Measurements from ENCODE around the gene GLI3.

Gene GLI3

GRCh38 chr7:41992881-41993867 lies 243.8 kb downstream of the GLI3 start:
- DNase-seq = no peak

- DNase-seq = no peak
Measured at GRCh38 chr7:41984888-41985287, 252.1 kb downstream of the GLI3 start.

- DNase-seq = no peak
Measured at GRCh38 chr7:41981046-41982040, 255.7 kb downstream of the GLI3 start.

- no peak for DNase-seq
Measured at GRCh38 chr7:41979834-41980307, 257.1 kb downstream of the GLI3 start.

GRCh38 chr7:41978858-41979257 lies 258.2 kb downstream of the GLI3 start:
- DNase-seq = no peak

GRCh38 chr7:41977661-41978060 lies 259.3 kb downstream of the GLI3 start:
- no peak for DNase-seq

- no peak for DNase-seq
Measured at GRCh38 chr7:41977151-41977651, 259.8 kb downstream of the GLI3 start.

- no peak for DNase-seq
Measured at GRCh38 chr7:41976411-41976810, 260.6 kb downstream of the GLI3 start.

GRCh38 chr7:41975849-41976248 lies 261.2 kb downstream of the GLI3 start:
- DNase-seq = no peak

GRCh38 chr7:41974870-41975557 lies 262.0 kb downstream of the GLI3 start:
- no peak for DNase-seq

GRCh38 chr7:41973202-41973730 lies 263.7 kb downstream of the GLI3 start:
- DNase-seq = no peak

GRCh38 chr7:41972776-41973175 lies 264.2 kb downstream of the GLI3 start:
- DNase-seq = no peak

GRCh38 chr7:41972270-41972669 lies 264.7 kb downstream of the GLI3 start:
- DNase-seq = no peak

GRCh38 chr7:41971640-41972187 lies 265.3 kb downstream of the GLI3 start:
- no peak for DNase-seq

GRCh38 chr7:41970941-41971340 lies 266.1 kb downstream of the GLI3 start:
- DNase-seq = no peak

- no peak for DNase-seq
Measured at GRCh38 chr7:41969561-41970105, 267.4 kb downstream of the GLI3 start.

- DNase-seq = no peak
Measured at GRCh38 chr7:41967156-41967555, 269.9 kb downstream of the GLI3 start.

- DNase-seq = no peak
Measured at GRCh38 chr7:41965951-41966505, 271.0 kb downstream of the GLI3 start.

GRCh38 chr7:41964849-41965745 lies 271.9 kb downstream of the GLI3 start:
- no peak for DNase-seq

GRCh38 chr7:41964183-41964753 lies 272.7 kb downstream of the GLI3 start:
- DNase-seq = no peak
